PC-3 (cell line): ENCODE measurements around the gene PRKAR2A. TPM values are rescaled to one million over a fixed set of nuclear protein-coding genes. Genes with fewer than 3 reads are reported as not detected.

Experiments
- ATAC-seq: fragments of 200-7000 bp; cut with Tn5 transposase; 2 replicates; pipeline ENCODE4 v1.9.1; 2020; ENCODE audit warnings: mild to moderate bottlenecking, moderate library complexity
- BruUV-seq: library from RNA; stranded (reverse); fragments of 400-500 nt; replicated peaks from 2 replicates; lab custom pipeline; 2021; lab: Mats Ljungman, UMichigan
- CTCF ChIA-PET: fragments of 300-600 bp; sonication (Branson Sonifier 250); formaldehyde crosslinking; loops from one replicate; lab custom pipeline; 2022; ENCODE audit warnings: antibody characterized with exemption; lab: Charles Lee
- POLR2A ChIA-PET: fragments of 300-600 bp; sonication (Branson Sonifier 250); formaldehyde crosslinking; loops from one replicate; lab custom pipeline; 2022; ENCODE audit warnings: antibody characterized with exemption; ENCODE audit not compliant: unreplicated experiment; lab: Charles Lee
- DNase-seq: peaks from one replicate; pipeline ENCODE4 v3.0.0-alpha.2; 2015
- H2AFZ ChIP-seq: fragments of 300-600 bp; sonication (generic); 2 replicates; pipeline ENCODE4 v1.6.0; 2016; ENCODE audit warnings: antibody characterized with exemption, low read length
- H3F3A ChIP-seq: fragments of 300-600 bp; sonication (generic); one replicate; pipeline ENCODE4 v1.6.0; 2017; ENCODE audit warnings: antibody characterized with exemption, low read length, control low read depth, mild to moderate bottlenecking; ENCODE audit not compliant: unreplicated experiment
- H3K27ac ChIP-seq: fragments of 300-600 bp; sonication (generic); 2 replicates; pipeline ENCODE4 v1.5.1; 2016; ENCODE audit warnings: mild to moderate bottlenecking, low read length
- H3K27me3 ChIP-seq: fragments of 300-600 bp; sonication (generic); 2 replicates; pipeline ENCODE4 v1.6.1; 2016; ENCODE audit warnings: low read length, mixed read lengths
- H3K36me3 ChIP-seq: fragments of 300-600 bp; sonication (generic); 2 replicates; pipeline ENCODE4 v1.6.1; 2016; ENCODE audit warnings: low read depth, mixed run types, low read length, mixed read lengths
- H3K4me1 ChIP-seq: fragments of 300-600 bp; sonication (generic); 2 replicates; pipeline ENCODE4 v1.5.1; 2016; ENCODE audit warnings: low read length; ENCODE audit not compliant: insufficient read depth
- H3K4me2 ChIP-seq: fragments of 300-600 bp; sonication (generic); 2 replicates; pipeline ENCODE4 v1.6.0; 2016; ENCODE audit warnings: low read length
- H3K4me3 ChIP-seq: fragments of 300-600 bp; sonication (generic); 2 replicates; pipeline ENCODE4 v1.5.1; 2016; ENCODE audit warnings: mild to moderate bottlenecking, low read length, mixed read lengths
- H3K79me2 ChIP-seq: fragments of 300-600 bp; sonication (generic); 2 replicates; pipeline ENCODE4 v1.6.1; 2017; ENCODE audit warnings: low read length, mixed read lengths
- H3K9ac ChIP-seq: fragments of 300-600 bp; sonication (generic); 2 replicates; pipeline ENCODE4 v1.6.0; 2016; ENCODE audit warnings: mild to moderate bottlenecking, low read length
- H3K9me2 ChIP-seq: fragments of 300-600 bp; sonication (generic); replicated peaks from 2 replicates; pipeline ENCODE4 v1.6.1; 2016; ENCODE audit warnings: mixed run types, low read length, mixed read lengths
- H3K9me3 ChIP-seq: fragments of 300-600 bp; sonication (generic); 2 replicates; pipeline ENCODE4 v1.6.1; 2016; ENCODE audit warnings: low read length, mixed read lengths
- H4K20me1 ChIP-seq: fragments of 300-600 bp; sonication (generic); 2 replicates; pipeline ENCODE4 v1.6.1; 2016; ENCODE audit warnings: low read length, mixed read lengths
- CTCF ChIP-seq: fragments of 300-600 bp; sonication (generic); conservative IDR thresholded peaks from 2 replicates; pipeline ENCODE4 v1.5.1; 2017; ENCODE audit warnings: antibody characterized with exemption, low read depth, mild to moderate bottlenecking, low read length
- EZH2 ChIP-seq: fragments of 300-600 bp; sonication (generic); IDR thresholded peaks from one replicate; pipeline ENCODE4 v1.6.1; 2017; ENCODE audit warnings: antibody characterized with exemption, mild to moderate bottlenecking, low read length; ENCODE audit not compliant: unreplicated experiment
- EZH2phosphoT487 ChIP-seq: fragments of 300-600 bp; sonication (generic); IDR thresholded peaks from 2 replicates; pipeline ENCODE4 v1.6.1; 2018; ENCODE audit warnings: mild to moderate bottlenecking, antibody characterized with exemption, low read length, borderline replicate concordance
- intact Hi-C: fragments of 100-400 bp; cut with micrococcal nuclease; formaldehyde crosslinking; loops from 2 replicates; pipeline ENCODE4 v1.9.0; 2023
- total RNA-seq: library from RNA; depleted of rRNA; stranded (reverse); fragments of >200 nt; gene quantifications from 2 replicates; pipeline ENCODE4 v1.2.3, GENCODE V29; 2014

The PRKAR2A gene
- total RNA-seq, 1 experiment from 2014 or later: 68.1 TPM

GRCh38 chr3:48776854-48777253 is 70.8 kb downstream of the PRKAR2A start:
- Histone ChIP-seq H2AFZ (no peak overlapping the region), H3K4me1 (no peaks in the 10 kb centered on the region), H3K9ac (no peak overlapping the region), H3K27me3 (no peaks in the 10 kb centered on the region), H3K79me2 (no peaks in the 10 kb centered on the region), H3K27ac (no peak overlapping the region), H4K20me1 (no peaks in the 10 kb centered on the region), H3K9me2 (no peaks in the 10 kb centered on the region), H3K36me3 (no peaks in the 10 kb centered on the region; the same call in none of the 2 replicates), H3K4me3 (no peak overlapping the region), H3K9me3 (no peaks in the 10 kb centered on the region), H3F3A (no peaks in the 10 kb centered on the region), H3K4me2 (no peak overlapping the region)
- ATAC-seq: no peak
- ChIA-PET POLR2A (no interaction called here), CTCF (no interaction called here)
- no peak for DNase-seq
- no peak for TF ChIP-seq EZH2
- no peak for TF ChIP-seq EZH2phosphoT487
- TF ChIP-seq CTCF: no peak
- intact Hi-C loops: no loop called here
- no TSS peak for BruUV-seq

DNA sequence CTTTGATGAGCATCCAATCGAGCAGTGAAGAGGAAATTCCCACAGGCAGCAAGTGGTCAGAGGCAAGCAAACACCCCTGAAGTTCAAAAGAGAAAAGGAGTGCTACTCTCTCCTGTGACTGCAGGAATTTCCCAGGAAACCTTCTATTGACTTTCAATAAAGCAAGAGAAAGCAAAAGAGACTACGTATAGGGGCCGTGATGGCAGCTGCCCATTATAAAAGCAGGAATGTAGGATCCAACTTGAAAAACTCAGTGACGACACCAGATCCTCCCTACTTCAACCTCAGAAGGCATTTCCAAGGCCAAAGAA is 77.5 kb downstream of the PRKAR2A start:
- ChIA-PET CTCF (no interaction called here), POLR2A (interaction anchor here (0.6 kb wide), 1 partner anchor 172 kb away, joined by 4 read pairs; no protein-coding TSS in a partner anchor)
- no peak for DNase-seq
- H3K9me3 ChIP-seq: no peaks in the 10 kb centered on the region
- H3K4me2 ChIP-seq: no peak overlapping the region
- H3K9ac ChIP-seq: no peak overlapping the region
- TF ChIP-seq EZH2phosphoT487 (no peak), EZH2 (no peak), CTCF (no peak)
- BruUV-seq: no TSS peak
- H2AFZ ChIP-seq: no peak overlapping the region
- no peaks in the 10 kb centered on the region for H4K20me1 ChIP-seq
- no peaks in the 10 kb centered on the region for H3K27me3 ChIP-seq
- no peaks in the 10 kb centered on the region for H3K4me1 ChIP-seq
- peaks cover 10% of the 10 kb centered on the region for H3K36me3 ChIP-seq
- no peak for ATAC-seq
- no peaks in the 10 kb centered on the region for H3K9me2 ChIP-seq
- H3K79me2 ChIP-seq: no peaks in the 10 kb centered on the region
- H3K4me3 ChIP-seq: no peak overlapping the region
- H3K27ac ChIP-seq: no peak overlapping the region
- intact Hi-C loops: no loop called here
- no peaks in the 10 kb centered on the region for H3F3A ChIP-seq

DNA sequence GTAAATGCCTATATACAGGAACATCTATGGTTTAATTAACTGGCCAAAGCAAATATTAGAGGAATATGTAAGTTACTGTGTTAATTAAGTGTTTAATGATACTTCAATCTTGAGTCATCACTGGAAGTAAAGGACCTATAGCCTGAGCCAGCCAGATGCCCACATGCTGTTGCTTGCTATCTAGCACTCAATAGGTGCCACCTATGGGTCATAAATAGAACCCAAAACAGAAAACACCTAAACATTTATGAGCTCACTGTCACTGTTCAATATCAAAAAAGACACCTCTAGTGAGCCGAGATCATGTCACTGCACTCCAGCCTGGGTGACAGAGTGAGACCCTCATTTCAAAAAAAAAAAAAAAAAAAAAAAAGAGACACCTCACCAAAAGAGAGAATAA is 82.3 kb downstream of the PRKAR2A start:
- Histone ChIP-seq H3K27ac (no peak overlapping the region), H3K9me2 (no peaks in the 10 kb centered on the region), H3K9ac (no peak overlapping the region), H3K27me3 (no peaks in the 10 kb centered on the region), H3K79me2 (no peaks in the 10 kb centered on the region), H3K9me3 (no peaks in the 10 kb centered on the region), H2AFZ (no peak overlapping the region), H4K20me1 (no peaks in the 10 kb centered on the region), H3F3A (no peaks in the 10 kb centered on the region), H3K4me1 (no peaks in the 10 kb centered on the region), H3K36me3 (peaks cover 11% of the 10 kb centered on the region), H3K4me3 (no peak overlapping the region), H3K4me2 (no peak overlapping the region)
- intact Hi-C loops: loop anchor here (1.0 to 2.0 kb wide), 2 partner anchors 19 to 80 kb away; partner anchors contain the start of gene NCKIPSD
- TF ChIP-seq EZH2 (no peak), CTCF (peak; percentile 64), EZH2phosphoT487 (no peak)
- BruUV-seq: no TSS peak
- ChIA-PET CTCF (interaction anchor here (0.5 to 1.0 kb wide), 13 partner anchors 9 to 1825 kb away, joined by 3 to 15 read pairs (median 6); partner anchors contain the start of gene QRICH1), POLR2A (interaction anchor here (0.7 kb wide), 1 partner anchor 82 kb away, joined by 21 read pairs; no protein-coding TSS in a partner anchor)
- DNase-seq (peak; percentile 49), ATAC-seq (peak; percentile 97)
